HG02973 (cell line): ENCODE data around the gene MRPS18A.
"Not testable (repeated sequence)": the region's sequence is repeated elsewhere in the genome, so short reads cannot be mapped to it uniquely, and the experiment has no call there.

Source experiments
- ATAC-seq: cut with Tn5 transposase; IDR thresholded peaks from one replicate; pipeline ENCODE4 v1.9.1; 2021; ENCODE audit warnings: moderate library complexity; ENCODE audit not compliant: unreplicated experiment

MRPS18A gene

GRCh38 chr6:43639984-43640800, 47.4 kb downstream of the MRPS18A start:
- ATAC-seq, result no peak

GRCh38 chr6:43636308-43636659, 51.3 kb downstream of the MRPS18A start:
- no peak for ATAC-seq

- peak; percentile 59 for ATAC-seq
These were observed 51.9 kb downstream of the MRPS18A start, which contains the start of gene MAD2L1BP for GRCh38 chr6:43635387-43636307. MAD2L1BP (plus strand) TSS chr6:43635840; CDS start chr6:43635876, 36 bp downstream.

GRCh38 chr6:43634702-43635303, 52.8 kb downstream of the MRPS18A start:
- no peak for ATAC-seq

- ATAC-seq, result not testable (repeated sequence)
These were observed 54.6 kb downstream of the MRPS18A start for GRCh38 chr6:43633002-43633401.

- no peak for ATAC-seq
These were observed 56.5 kb downstream of the MRPS18A start for GRCh38 chr6:43630980-43631619.

- ATAC-seq, result peak; percentile 60
These were observed 57.9 kb downstream of the MRPS18A start for GRCh38 chr6:43629505-43630300.

- ATAC-seq, result peak; percentile 75
These were observed 58.5 kb downstream of the MRPS18A start, which contains the start of gene GTPBP2 for GRCh38 chr6:43629104-43629504. GTPBP2 (minus strand) TSS chr6:43629264; CDS start chr6:43629162, 102 bp downstream.

GRCh38 chr6:43628393-43629103, 59.0 kb downstream of the MRPS18A start:
- ATAC-seq, result no peak

GRCh38 chr6:43627008-43627825, 60.4 kb downstream of the MRPS18A start:
- ATAC-seq, result no peak

GRCh38 chr6:43625393-43625992, 62.1 kb downstream of the MRPS18A start:
- no peak for ATAC-seq

GRCh38 chr6:43624786-43625288, 62.8 kb downstream of the MRPS18A start:
- ATAC-seq, result no peak

- ATAC-seq, result no peak
These were observed 63.5 kb downstream of the MRPS18A start for GRCh38 chr6:43623880-43624785.

- ATAC-seq, result no peak
These were observed 65.0 kb downstream of the MRPS18A start for GRCh38 chr6:43622541-43622940.

GRCh38 chr6:43621836-43622180, 65.8 kb downstream of the MRPS18A start:
- ATAC-seq, result no peak
